WI38 (cell line): ENCODE measurements around the gene IPO13.

Experiments used
- H3K4me3 ChIP-seq: 2 replicates; pipeline ENCODE4 v1.5.1; 2011; ENCODE audit warnings: low read depth, mild to moderate bottlenecking, control low read depth, low read length
- TF ChIP-seq, protein P1 (sequence below): IDR thresholded peaks from 2 replicates; pipeline ENCODE4 v1.5.1; 2012; ENCODE audit warnings: low read depth, mild to moderate bottlenecking, control low read depth, low read length

The IPO13 gene

DNA sequence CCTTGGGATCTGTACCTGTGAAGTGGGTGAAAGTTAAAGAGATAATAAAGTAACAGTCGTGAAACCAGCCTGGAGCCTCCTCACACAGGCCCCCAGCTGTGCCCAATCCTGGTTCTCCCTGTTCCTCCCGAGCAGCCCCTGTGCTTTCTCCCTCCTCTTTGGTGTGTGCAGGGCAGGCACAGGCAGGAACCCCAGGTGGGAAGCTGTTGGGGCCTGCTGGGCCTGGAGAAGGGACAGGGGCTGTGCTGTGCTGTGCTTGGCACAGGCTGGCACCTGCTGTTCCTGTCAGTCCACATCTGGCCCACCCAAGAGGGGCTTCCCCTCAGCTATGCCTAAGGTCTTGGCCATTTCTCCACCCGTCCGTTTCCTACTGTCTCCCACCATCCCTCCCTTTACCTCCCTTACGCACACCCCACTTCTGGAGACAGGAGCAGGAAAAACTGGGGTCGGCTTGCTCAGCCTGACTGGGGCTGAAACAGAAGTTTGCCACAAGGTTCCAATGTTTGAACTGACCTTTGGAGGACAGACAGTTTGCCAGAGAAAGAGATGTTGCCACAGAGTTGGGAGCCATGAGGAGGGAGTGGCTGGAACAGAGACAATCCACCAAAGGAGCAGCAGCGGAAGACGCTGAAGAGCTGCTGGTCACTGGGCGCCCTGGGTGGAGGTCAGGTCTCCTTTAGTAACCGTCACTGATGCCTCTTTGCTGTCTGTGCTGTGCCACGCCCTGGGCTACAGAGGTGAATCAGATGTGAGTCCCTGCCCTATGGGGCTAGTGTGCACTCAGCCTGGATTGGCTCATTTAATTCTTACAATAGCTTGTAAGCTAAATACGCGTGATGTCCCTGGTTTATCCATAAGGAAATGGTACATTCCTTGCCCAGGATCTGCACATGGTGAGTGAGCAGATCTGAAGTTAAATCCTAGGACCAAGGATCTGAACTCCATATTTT, 31.9 kb upstream of the IPO13 start:
- TF ChIP-seq, protein P1, sequence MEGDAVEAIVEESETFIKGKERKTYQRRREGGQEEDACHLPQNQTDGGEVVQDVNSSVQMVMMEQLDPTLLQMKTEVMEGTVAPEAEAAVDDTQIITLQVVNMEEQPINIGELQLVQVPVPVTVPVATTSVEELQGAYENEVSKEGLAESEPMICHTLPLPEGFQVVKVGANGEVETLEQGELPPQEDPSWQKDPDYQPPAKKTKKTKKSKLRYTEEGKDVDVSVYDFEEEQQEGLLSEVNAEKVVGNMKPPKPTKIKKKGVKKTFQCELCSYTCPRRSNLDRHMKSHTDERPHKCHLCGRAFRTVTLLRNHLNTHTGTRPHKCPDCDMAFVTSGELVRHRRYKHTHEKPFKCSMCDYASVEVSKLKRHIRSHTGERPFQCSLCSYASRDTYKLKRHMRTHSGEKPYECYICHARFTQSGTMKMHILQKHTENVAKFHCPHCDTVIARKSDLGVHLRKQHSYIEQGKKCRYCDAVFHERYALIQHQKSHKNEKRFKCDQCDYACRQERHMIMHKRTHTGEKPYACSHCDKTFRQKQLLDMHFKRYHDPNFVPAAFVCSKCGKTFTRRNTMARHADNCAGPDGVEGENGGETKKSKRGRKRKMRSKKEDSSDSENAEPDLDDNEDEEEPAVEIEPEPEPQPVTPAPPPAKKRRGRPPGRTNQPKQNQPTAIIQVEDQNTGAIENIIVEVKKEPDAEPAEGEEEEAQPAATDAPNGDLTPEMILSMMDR = no peak

DNA sequence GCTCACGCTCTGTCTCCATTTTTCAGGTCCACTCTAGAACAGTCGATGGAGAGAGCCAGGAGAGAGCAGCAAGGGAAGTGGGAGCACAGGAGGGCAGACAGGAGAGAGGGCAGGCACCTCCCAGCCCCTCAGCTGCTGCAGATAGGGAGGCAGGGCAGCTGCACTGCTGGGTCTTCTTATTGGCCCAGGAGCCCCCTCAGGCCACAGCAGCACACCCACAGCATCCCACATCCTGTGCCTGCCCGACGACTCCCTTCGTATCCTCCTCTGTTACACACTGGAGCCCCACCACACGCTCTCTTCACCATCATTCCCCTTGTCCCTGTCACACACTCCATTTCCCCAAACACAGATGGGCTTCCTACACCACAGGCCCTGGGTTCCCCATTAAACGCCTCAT, 26.8 kb upstream of the IPO13 start:
- H3K4me3 ChIP-seq = no peak overlapping the region
- TF ChIP-seq, protein P1 = no peak

More for the DNA sequence above, 31.9 kb upstream of the IPO13 start:
- no peak overlapping the region for H3K4me3 ChIP-seq

DNA sequence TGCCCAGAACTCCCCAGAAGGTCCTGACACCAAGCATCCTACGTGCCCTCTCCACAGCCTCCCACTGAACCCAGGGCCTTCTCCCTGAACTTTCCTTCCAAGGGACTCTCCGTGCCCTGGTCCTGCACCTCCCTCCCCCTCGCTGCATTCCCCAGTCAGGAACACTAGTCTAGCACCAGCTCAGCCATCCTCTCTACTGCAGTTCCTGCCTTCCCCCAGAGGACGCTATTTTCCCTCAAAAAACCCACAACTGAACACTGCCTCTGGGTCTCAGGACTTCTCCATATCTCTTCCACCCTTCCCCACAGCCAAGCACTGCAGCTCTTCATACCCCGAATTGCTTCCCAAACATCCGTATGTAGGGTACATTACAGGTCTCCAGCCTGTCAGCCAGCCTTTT, 25.7 kb upstream of the IPO13 start:
- no peak overlapping the region for H3K4me3 ChIP-seq
- TF ChIP-seq, protein P1 = no peak

DNA sequence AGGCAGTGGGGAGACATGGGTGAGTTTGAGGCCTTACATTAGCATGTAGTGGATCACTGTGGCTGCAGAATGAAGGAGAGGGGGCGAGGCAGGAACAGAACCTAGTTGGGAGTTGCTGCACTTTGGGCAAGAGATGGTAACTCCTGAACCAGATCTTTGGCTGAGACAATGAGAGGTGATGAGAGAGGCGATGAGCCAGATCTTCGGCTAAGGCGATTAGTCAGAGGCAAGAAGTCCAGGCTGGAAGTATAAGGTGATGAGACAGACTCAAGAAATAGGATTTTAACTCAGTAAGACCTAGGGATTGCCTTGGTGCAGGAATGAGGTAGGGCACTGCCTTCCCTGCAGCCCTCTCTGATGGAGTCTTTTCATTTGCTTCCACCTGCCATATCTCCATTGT, 22.2 kb upstream of the IPO13 start:
- no peak overlapping the region for H3K4me3 ChIP-seq
- TF ChIP-seq, protein P1 = no peak

DNA sequence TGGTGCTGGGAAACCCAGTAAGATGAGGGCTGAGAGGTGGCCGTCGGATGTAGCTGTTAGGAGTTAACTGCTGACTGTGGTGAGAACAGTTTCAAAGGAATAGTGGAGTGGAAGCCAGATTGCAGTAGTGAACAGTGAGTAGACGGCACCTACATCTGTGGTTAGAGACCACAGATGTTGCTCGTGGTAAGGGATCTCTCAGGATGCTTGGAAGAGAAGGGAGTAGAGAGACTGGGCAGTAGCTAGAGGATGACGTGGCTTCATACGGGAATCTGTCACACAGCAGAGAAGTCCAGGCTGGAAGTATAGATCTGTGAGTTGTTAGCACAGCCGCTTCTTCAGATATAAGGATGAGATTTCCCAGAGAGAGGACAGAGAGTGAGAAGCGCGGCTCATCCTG, 20.9 kb upstream of the IPO13 start:
- TF ChIP-seq, protein P1 = no peak
- no peak overlapping the region for H3K4me3 ChIP-seq

DNA sequence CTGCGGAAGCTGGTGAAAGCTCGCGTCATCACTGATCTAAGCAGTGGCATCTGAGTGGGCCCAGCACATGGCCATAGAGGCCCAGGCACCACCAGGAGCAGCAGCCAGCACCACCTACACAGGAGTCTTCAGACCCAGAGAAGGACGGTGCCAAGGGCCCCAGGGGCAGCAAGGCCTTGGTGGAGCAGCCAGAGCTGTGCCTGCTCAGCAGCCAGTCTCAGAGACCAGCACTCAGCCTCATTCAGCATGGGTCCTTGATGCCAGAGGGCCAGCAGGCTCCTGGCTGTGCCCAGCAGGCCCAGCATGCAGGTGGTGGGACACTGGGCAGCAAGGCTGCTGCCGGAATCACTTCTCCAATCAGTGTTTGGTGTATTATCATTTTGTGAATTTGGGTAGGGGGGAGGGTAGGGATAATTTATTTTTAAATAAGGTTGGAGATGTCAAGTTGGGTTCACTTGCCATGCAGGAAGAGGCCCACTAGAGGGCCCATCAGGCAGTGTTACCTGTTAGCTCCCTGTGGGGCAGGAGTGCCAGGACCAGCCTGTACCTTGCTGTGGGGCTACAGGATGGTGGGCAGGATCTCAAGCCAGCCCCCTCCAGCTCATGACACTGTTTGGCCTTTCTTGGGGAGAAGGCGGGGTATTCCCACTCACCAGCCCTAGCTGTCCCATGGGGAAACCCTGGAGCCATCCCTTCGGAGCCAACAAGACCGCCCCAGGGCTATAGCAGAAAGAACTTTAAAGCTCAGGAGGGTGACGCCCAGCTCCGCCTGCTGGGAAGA, 16.4 kb upstream of the IPO13 start:
- TF ChIP-seq, protein P1 = peak; percentile 11; the same call in 1 of the 2 replicates

DNA sequence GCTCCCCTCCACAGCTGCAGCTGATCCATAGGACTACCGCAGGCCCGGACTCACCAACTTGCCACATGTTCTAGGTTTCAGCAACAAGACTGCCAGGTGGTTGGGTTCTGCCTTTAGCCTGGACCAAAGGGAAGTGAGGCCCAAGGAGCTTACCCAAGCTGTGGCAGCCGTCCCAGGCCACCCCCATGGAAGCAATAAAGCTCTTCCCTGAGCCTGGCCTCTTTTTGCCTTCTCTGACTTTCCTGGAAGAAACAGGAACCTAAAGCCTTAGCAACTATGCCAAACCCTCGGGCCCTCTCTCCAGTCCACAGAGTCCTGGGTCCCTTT, 15.8 kb upstream of the IPO13 start:
- TF ChIP-seq, protein P1 = no peak
- no peak overlapping the region for H3K4me3 ChIP-seq

More for the DNA sequence above, 16.4 kb upstream of the IPO13 start:
- no peak overlapping the region for H3K4me3 ChIP-seq
